SK-N-MC (cell line): ENCODE measurements around the gene KIAA2012.

ENCODE experiments used
- EZH2 ChIP-seq: fragments of 200-600 bp; sonication (generic); IDR thresholded peaks from one replicate; pipeline ENCODE4 v1.6.1; 2017; ENCODE audit warnings: antibody characterized with exemption
- POLR2AphosphoS5 ChIP-seq: IDR thresholded peaks from 2 replicates; pipeline ENCODE4 v1.6.1; 2012; ENCODE audit warnings: mild to moderate bottlenecking, low read depth, low read length, borderline replicate concordance

- no peak for TF ChIP-seq POLR2AphosphoS5
- TF ChIP-seq EZH2 = no peak
Observed at GRCh38 chr2:202133200-202133908, 60.3 kb downstream of the KIAA2012 start.
